Measurements from ENCODE around the gene CCNL2.
"Not testable (repeated sequence)": the region's sequence is repeated elsewhere in the genome, so short reads cannot be mapped to it uniquely, and the experiment has no call there.

CCNL2 gene

GRCh38 chr1:1399187-1399871 is at the start of gene CCNL2:
Gene CCNL2, minus strand, starts transcription at chr1:1399335. Its CDS starts 29 bp downstream, at chr1:1399306.
- peak; percentile 98 for DNase-seq

DNA sequence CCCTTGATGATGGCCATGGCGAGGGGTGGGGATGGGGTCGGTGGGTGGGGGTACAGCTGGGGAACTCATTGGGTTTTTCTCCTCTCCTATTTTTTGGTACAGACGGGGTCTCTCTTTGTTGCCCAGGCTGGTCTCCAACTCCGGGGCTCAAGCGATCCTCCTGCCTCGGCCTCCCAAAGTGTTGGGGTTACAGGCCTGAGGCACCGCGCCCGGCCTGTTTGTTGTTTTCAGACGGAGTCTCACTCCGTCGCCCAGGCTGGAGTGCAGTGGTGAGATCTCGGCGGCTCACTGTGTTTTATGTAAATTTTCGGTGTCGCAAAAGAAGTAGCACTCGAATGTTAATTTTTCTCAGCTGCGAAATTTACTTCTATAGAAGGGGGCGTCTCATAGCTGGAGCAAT is 47.5 kb upstream of the CCNL2 start:
- not testable (repeated sequence) for DNase-seq

GRCh38 chr1:1442069-1442770 is 43.1 kb upstream of the CCNL2 start:
- DNase-seq = no peak

GRCh38 chr1:1441002-1441888 is 42.1 kb upstream of the CCNL2 start:
- peak; percentile 65 for DNase-seq

- DNase-seq = no peak
These were observed 41.3 kb upstream of the CCNL2 start for GRCh38 chr1:1440262-1441001.

- DNase-seq = no peak
These were observed 40.6 kb upstream of the CCNL2 start for GRCh38 chr1:1439546-1440261.

DNA sequence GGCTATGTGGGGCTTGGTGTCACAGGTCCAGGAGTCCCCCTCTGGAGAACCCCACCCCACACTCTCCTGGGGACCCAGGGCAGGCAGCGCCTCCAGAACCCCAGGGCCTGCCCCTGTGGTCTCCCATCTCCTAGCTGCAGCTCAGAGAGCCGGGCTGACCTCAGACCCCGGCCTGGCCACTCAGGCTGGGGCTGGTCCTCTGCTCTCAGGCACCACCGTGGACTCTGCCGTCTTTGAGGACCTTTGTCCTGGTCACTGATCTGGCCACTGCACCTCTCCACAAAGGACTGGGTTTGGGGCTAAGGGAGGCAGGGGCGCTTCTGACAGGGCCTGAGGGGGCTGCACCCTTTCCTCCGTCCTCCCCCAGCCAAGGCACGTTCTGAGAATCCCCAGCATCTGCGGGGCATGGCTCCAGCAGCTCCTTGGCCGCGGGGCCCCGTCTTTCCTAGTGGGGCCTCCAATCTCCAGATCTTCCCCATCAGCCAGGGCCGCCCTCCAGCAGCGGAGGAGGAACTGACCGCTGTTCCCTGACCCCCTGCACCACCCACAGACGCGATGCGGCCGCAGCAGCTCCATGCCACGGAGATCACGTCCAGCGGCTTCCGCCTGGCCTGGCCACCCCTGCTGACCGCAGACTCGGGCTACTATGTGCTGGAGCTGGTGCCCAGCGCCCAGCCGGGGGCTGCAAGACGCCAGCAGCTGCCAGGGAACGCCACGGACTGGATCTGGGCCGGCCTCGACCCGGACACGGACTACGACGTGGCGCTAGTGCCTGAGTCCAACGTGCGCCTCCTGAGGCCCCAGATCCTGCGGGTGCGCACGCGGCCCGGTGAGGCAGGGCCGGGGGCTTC is 39.6 kb upstream of the CCNL2 start:
- DNase-seq = no peak

DNA sequence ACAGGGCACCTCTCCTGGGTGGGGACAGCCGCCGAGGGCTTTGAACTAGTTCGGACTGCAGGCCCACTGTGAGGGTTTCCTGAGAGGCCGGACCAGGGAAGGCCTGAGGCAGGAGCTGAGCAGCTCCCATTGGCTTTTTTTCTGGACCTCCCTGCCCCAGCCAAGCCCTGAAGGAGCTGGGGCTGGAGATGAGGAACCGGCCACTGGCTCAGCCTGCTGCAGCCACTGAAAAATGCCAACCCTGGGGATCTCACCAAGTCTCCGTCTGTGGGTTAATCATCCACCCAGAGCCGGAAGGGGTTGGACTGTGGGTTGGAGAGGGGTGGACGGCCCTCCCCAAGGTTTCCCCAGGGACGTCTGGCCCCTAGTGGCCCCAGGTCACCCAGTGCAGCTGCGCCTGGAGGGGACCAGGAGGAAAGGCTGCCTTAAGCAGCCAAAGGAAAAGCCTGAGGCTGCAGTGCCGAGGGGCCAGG is 38.8 kb upstream of the CCNL2 start:
- DNase-seq = no peak

DNA sequence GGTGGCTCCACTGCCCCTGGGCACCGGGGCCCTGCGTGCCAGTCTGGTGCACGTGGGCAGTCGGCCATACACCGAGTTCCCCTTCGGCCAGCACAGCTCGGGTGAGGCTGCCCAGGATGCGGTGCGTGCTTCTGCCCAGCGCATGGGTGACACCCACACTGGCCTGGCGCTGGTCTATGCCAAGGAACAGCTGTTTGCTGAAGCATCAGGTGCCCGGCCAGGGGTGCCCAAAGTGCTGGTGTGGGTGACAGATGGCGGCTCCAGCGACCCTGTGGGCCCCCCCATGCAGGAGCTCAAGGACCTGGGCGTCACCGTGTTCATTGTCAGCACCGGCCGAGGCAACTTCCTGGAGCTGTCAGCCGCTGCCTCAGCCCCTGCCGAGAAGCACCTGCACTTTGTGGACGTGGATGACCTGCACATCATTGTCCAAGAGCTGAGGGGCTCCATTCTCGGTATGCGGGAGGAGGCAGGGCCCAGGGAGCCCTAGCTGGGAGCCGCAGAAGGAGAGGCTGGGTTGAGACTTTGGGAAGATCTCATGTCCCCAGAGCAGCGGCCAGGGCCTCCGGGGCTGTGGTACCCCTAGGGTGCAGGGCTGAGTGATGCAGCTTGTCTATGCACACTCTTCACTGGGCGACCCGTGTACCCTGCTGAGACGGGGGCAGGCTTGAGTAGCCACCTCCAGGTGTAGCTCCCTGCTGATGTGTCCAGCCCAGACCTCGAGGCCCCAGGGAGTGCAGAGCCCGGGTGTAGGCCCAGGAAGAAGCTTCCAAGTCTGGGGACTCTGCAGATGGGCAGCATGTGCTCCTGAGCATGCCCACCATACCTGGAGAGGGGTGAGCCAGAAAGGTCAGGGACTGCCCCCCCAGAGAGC is 38.1 kb upstream of the CCNL2 start:
- no peak for DNase-seq

DNA sequence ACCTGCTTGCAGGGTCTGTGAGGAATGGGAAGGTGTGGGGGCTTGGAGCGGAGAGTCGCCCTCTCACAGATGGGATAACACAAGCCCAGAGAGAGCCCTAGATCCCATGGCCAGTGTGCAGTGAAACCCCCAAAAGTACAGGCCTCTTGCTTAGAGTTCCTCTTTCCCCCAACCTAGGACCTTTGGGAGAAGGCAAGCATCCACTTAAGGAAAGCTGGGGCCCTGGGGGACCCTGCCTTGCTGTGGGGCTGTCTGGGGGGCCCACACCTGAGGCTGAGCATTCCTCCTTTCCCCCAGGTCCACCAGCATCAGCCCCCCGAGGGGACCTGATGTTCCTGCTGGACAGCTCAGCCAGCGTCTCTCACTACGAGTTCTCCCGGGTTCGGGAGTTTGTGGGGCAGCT is 37.5 kb upstream of the CCNL2 start:
- DNase-seq = no peak

- no peak for DNase-seq
These were observed 36.9 kb upstream of the CCNL2 start for GRCh38 chr1:1435911-1436629.

DNA sequence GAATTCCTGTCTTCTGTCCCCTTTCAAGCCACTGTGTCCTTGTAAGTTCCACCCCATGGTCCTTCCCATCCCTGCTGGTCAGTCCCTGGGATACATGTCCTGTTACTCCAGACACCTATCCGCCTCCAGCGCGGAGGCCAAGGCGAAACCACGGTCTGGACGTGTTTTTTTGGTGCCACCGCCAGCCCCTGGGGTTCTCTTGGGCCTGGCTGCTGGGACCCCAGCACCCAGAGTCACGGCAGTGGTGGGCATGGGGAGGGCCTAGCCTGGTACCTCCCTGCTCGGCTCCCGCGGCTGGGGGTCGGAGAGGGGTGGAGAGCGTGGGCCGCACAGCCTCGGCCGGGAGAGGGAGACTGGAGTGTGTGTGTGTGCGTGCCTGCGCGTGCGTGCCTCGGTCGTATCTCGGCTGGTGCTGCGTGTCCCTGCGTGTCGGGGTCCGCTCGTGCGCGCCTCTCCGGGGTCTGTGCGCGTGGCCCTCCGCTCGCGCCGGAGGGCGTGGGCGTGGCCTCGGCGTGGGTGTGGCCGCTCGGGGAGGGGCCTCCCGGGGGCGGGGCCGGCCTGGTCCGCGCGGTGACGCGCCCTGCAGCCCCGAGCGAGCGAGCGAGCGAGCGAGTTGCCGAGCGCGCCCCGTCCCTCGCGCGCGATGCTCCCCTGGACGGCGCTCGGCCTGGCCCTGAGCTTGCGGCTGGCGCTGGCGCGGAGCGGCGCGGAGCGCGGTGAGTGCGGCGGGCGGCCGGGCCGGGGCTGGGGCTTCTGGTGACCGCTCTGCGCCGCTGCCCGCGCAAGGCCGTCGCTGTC is 36.2 kb upstream of the CCNL2 start, which contains the start of gene VWA1:
TSS of gene VWA1 (plus strand) at position 585 of the 798 bp plus-strand sequence. CDS start at position 644, 59 bp downstream.
- peak; percentile 84 for DNase-seq

- DNase-seq = no peak
These were observed 35.6 kb upstream of the CCNL2 start for GRCh38 chr1:1434824-1435105.

DNA sequence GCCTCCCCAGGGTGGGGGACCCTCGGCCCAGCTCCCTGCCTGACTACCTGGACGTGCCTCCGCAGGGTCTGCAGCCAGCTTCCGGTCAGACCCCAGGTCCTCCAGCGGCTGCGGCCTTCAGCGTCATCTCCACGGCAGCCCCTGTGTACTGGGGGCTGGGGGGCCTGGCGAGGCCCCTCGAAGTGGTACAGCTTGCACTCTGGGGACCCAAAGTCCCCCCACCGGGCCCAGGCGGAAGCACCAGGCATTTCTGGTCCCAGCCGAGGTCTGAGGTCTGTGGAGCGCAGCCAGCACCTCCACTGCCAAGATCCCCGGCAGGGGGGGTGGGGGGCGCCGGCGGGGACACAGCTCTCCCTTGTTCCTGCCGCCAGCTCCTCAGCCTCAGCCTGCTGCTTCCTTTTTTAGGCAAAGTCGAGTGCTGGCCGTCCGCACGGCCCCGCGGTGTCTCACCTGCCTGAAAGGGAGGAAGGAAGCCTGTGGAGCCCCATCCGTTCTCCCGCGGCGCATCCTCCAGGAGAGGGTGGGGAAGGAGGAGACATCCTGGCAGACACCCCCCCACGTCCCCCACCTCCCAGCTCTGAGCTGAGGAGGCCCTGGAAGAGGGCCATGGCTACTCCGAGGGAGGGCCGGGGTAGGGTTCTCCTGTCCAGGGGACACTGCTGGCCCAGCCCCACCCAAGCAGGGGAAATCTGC is 35.1 kb upstream of the CCNL2 start:
- DNase-seq = peak; percentile 90

DNA sequence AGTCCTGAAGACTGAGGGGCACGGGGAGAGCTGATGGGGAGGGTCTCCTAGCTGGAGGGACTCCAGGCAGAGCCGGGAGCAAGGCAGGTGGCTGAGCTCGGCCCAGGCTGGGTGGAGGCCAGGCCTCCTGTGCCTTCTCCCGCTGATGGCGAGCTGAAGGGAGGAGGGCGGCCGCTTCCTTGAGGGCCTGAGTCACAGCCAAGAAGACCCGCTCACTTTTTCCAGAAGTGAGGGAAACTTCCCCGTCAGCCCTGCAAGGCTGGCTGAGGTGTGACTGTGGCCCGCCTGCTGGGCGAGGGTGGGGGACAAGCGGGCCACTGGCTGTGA is 34.6 kb upstream of the CCNL2 start:
- peak; percentile 86 for DNase-seq

- peak; percentile 78 for DNase-seq
These were observed 34.0 kb upstream of the CCNL2 start for GRCh38 chr1:1432951-1433803.

All from right hindlimb (tissue), 1 donor.